ENCODE measurements around the gene CEP78. TPM values are rescaled to one million over a fixed set of nuclear protein-coding genes. Genes with fewer than 3 reads are reported as not detected.

The CEP78 gene
- total RNA-seq, 2 donors from 2014 or later = 22.6 to 37.2 TPM

DNA sequence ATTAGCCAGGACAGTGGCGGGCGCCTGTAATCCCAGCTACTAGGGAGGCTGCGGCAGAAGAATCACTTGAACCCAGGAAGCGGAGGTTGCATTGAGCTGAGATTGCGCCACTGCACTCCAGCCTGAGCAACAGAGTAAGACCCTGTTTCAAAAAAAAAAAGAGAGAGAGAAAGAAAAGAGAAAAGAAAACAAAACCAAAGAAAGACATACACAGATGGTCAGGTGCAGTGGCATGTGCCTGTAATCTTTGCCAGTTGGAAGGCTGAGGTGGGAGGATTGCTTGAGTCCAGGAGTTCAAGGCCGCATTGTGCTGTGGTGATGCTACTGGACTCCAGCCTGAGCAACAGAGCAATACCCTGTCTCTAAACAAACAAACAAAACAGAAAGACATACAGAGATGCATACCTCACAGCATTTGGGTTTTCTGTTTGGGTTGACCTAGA is 51.1 kb downstream of the CEP78 start:
- no peak for ATAC-seq (replicated peaks)
- H3K4me1 Mint-ChIP-seq = no peaks in the 10 kb centered on the region
- H3K36me3 Mint-ChIP-seq (ENCODE audit: low read depth) = no peaks in the 10 kb centered on the region
- no peak overlapping the region for H3K4me3 Mint-ChIP-seq
- no peaks in the 10 kb centered on the region for H3K27me3 Mint-ChIP-seq
- H3K27ac Mint-ChIP-seq = no peak overlapping the region
- peaks cover 3% of the 10 kb centered on the region for H3K9me3 Mint-ChIP-seq

GRCh38 chr9:78288214-78288892 is 52.5 kb downstream of the CEP78 start:
- Mint-ChIP-seq H3K27me3 (no peaks in the 10 kb centered on the region), H3K9me3 (peaks cover 3% of the 10 kb centered on the region), H3K27ac (no peak overlapping the region), H3K4me3 (no peak overlapping the region), H3K4me1 (peaks cover 5% of the 10 kb centered on the region), H3K36me3 (ENCODE audit: low read depth) (no peaks in the 10 kb centered on the region)
- no peak for ATAC-seq (replicated peaks)

DNA sequence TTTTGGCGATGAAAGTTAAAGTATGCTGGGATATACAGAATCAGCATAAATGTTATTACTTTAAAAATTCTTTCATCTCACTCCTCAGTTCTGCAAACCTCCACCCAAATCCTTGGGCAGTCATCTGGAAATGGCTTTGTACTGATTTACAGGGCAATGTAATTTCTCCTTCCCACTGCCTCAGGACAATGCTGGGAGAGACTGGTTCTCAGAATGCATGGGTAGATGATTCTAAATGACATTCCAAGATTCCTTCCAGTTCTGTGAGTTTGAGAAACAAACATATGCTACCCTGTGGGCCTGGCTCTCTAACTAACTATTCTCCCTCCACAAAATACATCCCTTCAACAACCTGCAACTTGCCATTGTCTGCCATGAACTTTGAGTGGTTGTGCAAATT is 53.6 kb downstream of the CEP78 start:
- Mint-ChIP-seq H3K4me1 (peaks cover 5% of the 10 kb centered on the region), H3K27ac (no peak overlapping the region), H3K27me3 (no peaks in the 10 kb centered on the region), H3K36me3 (ENCODE audit: low read depth) (no peaks in the 10 kb centered on the region), H3K9me3 (no peaks in the 10 kb centered on the region), H3K4me3 (no peak overlapping the region)
- no peak for ATAC-seq (replicated peaks)

DNA sequence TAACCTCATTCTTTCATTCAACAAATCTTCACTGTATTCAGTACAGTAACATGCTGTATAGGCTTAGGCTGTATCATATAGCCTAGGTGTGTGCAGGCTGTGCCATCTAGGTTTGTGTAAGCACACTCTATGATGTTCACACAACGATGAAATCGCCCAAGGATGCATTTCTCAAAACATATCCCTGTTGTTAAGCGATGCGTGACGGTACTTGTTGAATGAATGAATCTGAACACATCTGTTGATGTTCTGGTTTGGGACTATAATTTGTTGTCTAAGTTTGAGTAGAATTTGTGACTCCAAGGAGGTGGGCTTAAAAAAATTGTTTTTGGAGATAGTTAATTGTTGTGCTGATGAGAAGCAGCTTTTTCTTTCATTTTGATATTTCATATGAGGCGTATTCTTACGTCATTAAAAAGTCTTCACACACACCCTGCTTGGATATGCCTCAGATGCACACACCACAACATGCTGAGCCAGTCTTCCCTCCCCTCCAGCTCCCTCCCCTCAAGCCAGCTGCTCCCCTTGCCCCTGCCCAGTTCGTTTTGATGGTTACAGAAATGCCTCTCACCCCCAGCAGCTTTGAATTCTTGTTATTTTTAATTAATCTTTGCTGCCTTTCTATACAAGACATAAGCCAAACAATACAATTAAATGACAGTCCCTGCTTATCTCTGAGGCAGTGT is 55.5 kb downstream of the CEP78 start:
- Mint-ChIP-seq H3K4me3 (no peak overlapping the region), H3K4me1 (peaks cover 5% of the 10 kb centered on the region), H3K27me3 (no peaks in the 10 kb centered on the region), H3K9me3 (no peaks in the 10 kb centered on the region), H3K27ac (no peak overlapping the region), H3K36me3 (ENCODE audit: low read depth) (no peaks in the 10 kb centered on the region)
- ATAC-seq (replicated peaks) = no peak

GRCh38 chr9:78292026-78292425 is 56.2 kb downstream of the CEP78 start:
- peaks cover 5% of the 10 kb centered on the region for H3K4me1 Mint-ChIP-seq
- H3K27ac Mint-ChIP-seq = no peak overlapping the region
- ATAC-seq (replicated peaks) = no peak
- H3K4me3 Mint-ChIP-seq = no peak overlapping the region
- no peaks in the 10 kb centered on the region for H3K27me3 Mint-ChIP-seq
- no peaks in the 10 kb centered on the region for H3K9me3 Mint-ChIP-seq
- H3K36me3 Mint-ChIP-seq (ENCODE audit: low read depth) = no peaks in the 10 kb centered on the region

- peaks cover 5% of the 10 kb centered on the region for H3K4me1 Mint-ChIP-seq
- H3K4me3 Mint-ChIP-seq = peak overlapping the region; percentile 51
- ATAC-seq (replicated peaks) = no peak
- H3K36me3 Mint-ChIP-seq (ENCODE audit: low read depth) = peaks cover 4% of the 10 kb centered on the region
- no peaks in the 10 kb centered on the region for H3K9me3 Mint-ChIP-seq
- H3K27me3 Mint-ChIP-seq = no peaks in the 10 kb centered on the region
- peak overlapping the region; percentile 1 for H3K27ac Mint-ChIP-seq
Observed at GRCh38 chr9:78292716-78293497, 57.0 kb downstream of the CEP78 start.

GRCh38 chr9:78294290-78295176 is 58.7 kb downstream of the CEP78 start:
- no peaks in the 10 kb centered on the region for H3K9me3 Mint-ChIP-seq
- no peak overlapping the region for H3K4me3 Mint-ChIP-seq
- peaks cover 5% of the 10 kb centered on the region for H3K4me1 Mint-ChIP-seq
- no peak for ATAC-seq (replicated peaks)
- no peaks in the 10 kb centered on the region for H3K27me3 Mint-ChIP-seq
- no peak overlapping the region for H3K27ac Mint-ChIP-seq
- H3K36me3 Mint-ChIP-seq (ENCODE audit: low read depth) = peaks cover 9% of the 10 kb centered on the region

- H3K9me3 Mint-ChIP-seq = no peaks in the 10 kb centered on the region
- no peak for ATAC-seq (replicated peaks)
- H3K27ac Mint-ChIP-seq = no peak overlapping the region
- H3K36me3 Mint-ChIP-seq (ENCODE audit: low read depth) = peaks cover 14% of the 10 kb centered on the region
- H3K4me3 Mint-ChIP-seq = no peak overlapping the region
- no peaks in the 10 kb centered on the region for H3K27me3 Mint-ChIP-seq
- H3K4me1 Mint-ChIP-seq = peaks cover 5% of the 10 kb centered on the region
Observed at GRCh38 chr9:78295177-78295575, 59.3 kb downstream of the CEP78 start.

GRCh38 chr9:78295731-78296130 is 59.9 kb downstream of the CEP78 start:
- Mint-ChIP-seq H3K36me3 (ENCODE audit: low read depth) (peaks cover 18% of the 10 kb centered on the region), H3K9me3 (no peaks in the 10 kb centered on the region), H3K27ac (peak overlapping the region; percentile 70)

DNA sequence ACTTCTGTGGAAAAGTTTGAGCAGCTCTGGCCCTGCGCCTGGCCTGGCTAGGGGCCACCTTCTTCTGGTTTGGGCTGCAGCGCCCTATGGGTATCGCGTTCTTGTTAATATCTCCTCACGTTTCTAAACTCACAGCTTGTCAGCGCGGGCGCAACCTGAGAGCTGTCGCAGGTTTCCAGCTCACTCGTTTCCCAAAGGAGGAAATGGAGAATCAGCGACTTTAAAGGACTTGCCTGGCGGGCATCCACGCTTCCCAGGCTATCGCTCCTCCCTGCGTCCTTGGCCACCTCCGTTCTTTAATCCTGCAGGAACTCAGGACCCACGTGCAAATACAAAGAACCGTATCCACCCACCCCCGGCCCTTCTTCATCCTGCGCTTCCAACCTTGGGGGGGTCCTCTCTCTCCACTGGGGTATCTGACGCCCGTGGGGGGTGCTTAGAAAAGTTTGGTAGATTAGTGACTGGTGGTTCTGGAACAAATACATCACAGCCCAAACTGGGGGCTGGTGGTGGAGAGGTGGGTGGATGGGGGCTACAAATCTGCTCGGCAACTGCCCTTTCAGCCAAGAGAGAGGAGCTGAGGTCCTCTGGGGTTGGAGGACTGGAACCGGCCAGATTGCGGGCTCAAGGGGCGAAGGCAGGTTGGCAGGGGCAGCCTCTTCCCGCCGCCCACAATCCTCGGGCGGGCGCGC is 60.5 kb downstream of the CEP78 start:
- H3K4me3 Mint-ChIP-seq = peak overlapping the region; percentile 85
- H3K27ac Mint-ChIP-seq = peak overlapping the region; percentile 70
- H3K4me1 Mint-ChIP-seq = peaks cover 5% of the 10 kb centered on the region
- H3K9me3 Mint-ChIP-seq = no peaks in the 10 kb centered on the region
- no peaks in the 10 kb centered on the region for H3K27me3 Mint-ChIP-seq
- no peak for ATAC-seq (replicated peaks)
- H3K36me3 Mint-ChIP-seq (ENCODE audit: low read depth) = peaks cover 21% of the 10 kb centered on the region

More at GRCh38 chr9:78295731-78296130, 59.9 kb downstream of the CEP78 start:
- peaks cover 5% of the 10 kb centered on the region for H3K4me1 Mint-ChIP-seq
- no peak for ATAC-seq (replicated peaks)
- peak overlapping the region; percentile 85 for H3K4me3 Mint-ChIP-seq
- H3K27me3 Mint-ChIP-seq = no peaks in the 10 kb centered on the region

DNA sequence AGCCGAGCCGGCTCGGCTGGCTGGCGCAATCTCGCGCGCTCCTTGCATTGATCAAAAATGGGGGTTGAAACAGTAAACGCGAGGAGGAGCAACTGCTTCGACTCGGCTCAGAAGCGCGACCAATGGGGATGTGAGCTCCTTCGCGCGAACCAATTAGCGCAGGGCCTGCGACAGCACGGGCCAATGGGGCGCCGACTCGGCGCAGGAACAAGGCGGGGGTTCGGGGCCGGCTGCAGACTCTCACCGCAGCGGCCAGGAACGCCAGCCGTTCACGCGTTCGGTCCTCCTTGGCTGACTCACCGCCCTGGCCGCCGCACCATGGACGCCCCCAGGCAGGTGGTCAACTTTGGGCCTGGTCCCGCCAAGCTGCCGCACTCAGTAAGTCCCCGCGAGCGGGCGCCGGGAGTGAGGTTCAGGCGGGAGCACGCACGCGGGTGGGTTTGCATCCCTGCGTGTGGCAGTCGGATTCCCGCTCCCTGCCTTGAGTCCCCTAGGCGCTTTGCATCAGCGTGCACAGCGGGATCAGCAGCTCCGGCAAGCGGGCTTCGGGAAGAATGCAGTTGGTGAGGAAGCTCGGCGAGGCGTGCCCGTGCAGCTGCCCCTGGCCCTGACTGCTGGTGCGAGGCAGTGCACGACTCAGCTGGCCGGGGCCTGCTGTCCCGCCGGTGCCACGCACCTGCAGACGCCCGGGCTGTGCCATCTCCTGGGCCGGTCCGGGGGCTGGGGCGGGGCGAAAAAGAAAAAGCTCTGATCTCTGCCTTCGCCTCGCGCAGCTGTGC is 61.2 kb downstream of the CEP78 start, which contains the start of gene PSAT1:
TSS of gene PSAT1 (plus strand) at position 233 of the 779 bp plus-strand sequence. CDS start at position 319, 86 bp downstream.
- peak within 1 kb of the TSS; percentile 70 for H3K27ac Mint-ChIP-seq
- ATAC-seq (replicated peaks) = peak; percentile 97
- H3K9me3 Mint-ChIP-seq = no peaks in the 10 kb centered on the region
- H3K4me3 Mint-ChIP-seq = peak within 1 kb of the TSS; percentile 85
- peaks cover 29% of the 10 kb centered on the region for H3K36me3 Mint-ChIP-seq (ENCODE audit: low read depth)
- no peaks in the 10 kb centered on the region for H3K27me3 Mint-ChIP-seq
- peaks cover 5% of the 10 kb centered on the region for H3K4me1 Mint-ChIP-seq

- H3K4me3 Mint-ChIP-seq = peak overlapping the region; percentile 85
- H3K4me1 Mint-ChIP-seq = peaks cover 4% of the 10 kb centered on the region
- H3K27ac Mint-ChIP-seq = peak overlapping the region; percentile 70
- H3K27me3 Mint-ChIP-seq = no peaks in the 10 kb centered on the region
- H3K9me3 Mint-ChIP-seq = no peaks in the 10 kb centered on the region
- peaks cover 33% of the 10 kb centered on the region for H3K36me3 Mint-ChIP-seq (ENCODE audit: low read depth)
- no peak for ATAC-seq (replicated peaks)
Observed at GRCh38 chr9:78297672-78297961, 61.7 kb downstream of the CEP78 start.

Measured in activated T-helper 17 cell treated with anti-CD3 and anti-CD28 coated beads, Interleukin-2, amount 50 U/mL, for 72 hours (primary cell).